HG02885 (cell line): ENCODE results near the gene OXTR.

Experiments
- ATAC-seq: cut with Tn5 transposase; IDR thresholded peaks from one replicate; pipeline ENCODE4 v1.9.1; 2021; ENCODE audit warnings: mild to moderate bottlenecking; ENCODE audit not compliant: unreplicated experiment, poor library complexity

OXTR gene

GRCh38 chr3:8745619-8746370 lies 23.6 kb downstream of the OXTR start:
- no peak for ATAC-seq

GRCh38 chr3:8743911-8744310 lies 25.5 kb downstream of the OXTR start:
- no peak for ATAC-seq

GRCh38 chr3:8743021-8743601 lies 26.3 kb downstream of the OXTR start:
- no peak for ATAC-seq

GRCh38 chr3:8741581-8742261 lies 27.7 kb downstream of the OXTR start:
- ATAC-seq = no peak

- ATAC-seq = no peak
Measured at GRCh38 chr3:8739757-8740504, 29.5 kb downstream of the OXTR start.

- ATAC-seq = no peak
Measured at GRCh38 chr3:8738639-8739038, 30.8 kb downstream of the OXTR start.

- ATAC-seq = no peak
Measured at GRCh38 chr3:8737823-8738222, 31.6 kb downstream of the OXTR start.

- ATAC-seq = no peak
Measured at GRCh38 chr3:8737301-8737700, 32.1 kb downstream of the OXTR start.

- no peak for ATAC-seq
Measured at GRCh38 chr3:8736436-8736835, 33.0 kb downstream of the OXTR start.

- ATAC-seq = no peak
Measured at GRCh38 chr3:8734908-8735307, 34.5 kb downstream of the OXTR start.

- ATAC-seq = no peak
Measured at GRCh38 chr3:8734137-8734878, 35.1 kb downstream of the OXTR start.

GRCh38 chr3:8733332-8734094 lies 35.9 kb downstream of the OXTR start, which contains the start of gene CAV3:
Gene CAV3 (plus strand): TSS chr3:8733802. CDS start chr3:8733877, 75 bp downstream.
- ATAC-seq = no peak

- ATAC-seq = no peak
Measured at GRCh38 chr3:8732413-8732812, 37.0 kb downstream of the OXTR start.

GRCh38 chr3:8730656-8731055 lies 38.8 kb downstream of the OXTR start:
- ATAC-seq = no peak

- ATAC-seq = no peak
Measured at GRCh38 chr3:8729479-8729878, 39.9 kb downstream of the OXTR start.

GRCh38 chr3:8727605-8728512 lies 41.6 kb downstream of the OXTR start:
- no peak for ATAC-seq

GRCh38 chr3:8724108-8724752 lies 45.2 kb downstream of the OXTR start:
- no peak for ATAC-seq

- no peak for ATAC-seq
Measured at GRCh38 chr3:8723612-8724011, 45.8 kb downstream of the OXTR start.
